Mesenchymal stem cell (in vitro differentiated cells and primary cell): ENCODE data around the gene TANC1. TPM values are rescaled to one million over a fixed set of nuclear protein-coding genes. Genes with fewer than 3 reads are reported as not detected.

Experiments used
- DNase-seq: peaks from one replicate; pipeline ENCODE4 v3.0.0-alpha.2; 2013
- H2AFZ ChIP-seq: one replicate; pipeline ENCODE4 v1.6.1; 2013; ENCODE audit warnings: low read depth, mild to moderate bottlenecking, control low read depth, inconsistent platforms, low read length, moderate library complexity
- H2AK5ac ChIP-seq: 2 replicates; pipeline ENCODE4 v1.6.1; 2013; ENCODE audit warnings: low read length, moderate library complexity, mild to moderate bottlenecking, inconsistent platforms; ENCODE audit not compliant: severe bottlenecking
- H2BK120ac ChIP-seq: one replicate; pipeline ENCODE4 v1.6.1; 2013; ENCODE audit warnings: low read depth, mild to moderate bottlenecking, inconsistent platforms, low read length, moderate library complexity
- H2BK12ac ChIP-seq, 2 experiments: one replicate each; pipeline ENCODE4 v1.6.1; 2013; ENCODE audit warnings: inconsistent platforms in 2 of 2, low read length in 2 of 2, mild to moderate bottlenecking in 2 of 2, moderate library complexity in 2 of 2, control low read depth in 1 of 2
- H2BK15ac ChIP-seq: one replicate; pipeline ENCODE4 v1.6.1; 2013; ENCODE audit warnings: mild to moderate bottlenecking, low read depth, inconsistent platforms; ENCODE audit not compliant: poor library complexity, severe bottlenecking
- H2BK5ac ChIP-seq: 2 replicates; pipeline ENCODE4 v1.6.1; 2013; ENCODE audit warnings: low read depth, mild to moderate bottlenecking, low read length, control low read depth, inconsistent platforms; ENCODE audit not compliant: poor library complexity, severe bottlenecking
- H3K14ac ChIP-seq, 2 experiments: one replicate each; pipeline ENCODE4 v1.6.1; 2013; ENCODE audit warnings: inconsistent platforms in 2 of 2, low read length in 2 of 2, control low read depth in 1 of 2, mild to moderate bottlenecking in 1 of 2, moderate library complexity in 1 of 2
- H3K18ac ChIP-seq, 2 experiments: one replicate each; pipeline ENCODE4 v1.6.1; 2013; ENCODE audit warnings: inconsistent platforms in 2 of 2, low read length in 2 of 2, control low read depth in 1 of 2, low read depth in 1 of 2, mild to moderate bottlenecking in 1 of 2
- H3K23ac ChIP-seq, 2 experiments: one replicate each; pipeline ENCODE4 v1.6.1; 2013; ENCODE audit warnings: inconsistent platforms in 2 of 2, low read length in 2 of 2, mild to moderate bottlenecking in 2 of 2, moderate library complexity in 2 of 2, control low read depth in 1 of 2
- H3K27ac ChIP-seq: 2 replicates; pipeline ENCODE4 v1.5.1; 2013; ENCODE audit warnings: mild to moderate bottlenecking, moderate library complexity, low read length, control low read depth, inconsistent platforms; ENCODE audit not compliant: poor library complexity, severe bottlenecking
- H3K27me3 ChIP-seq, 2 experiments: 2 replicates each; pipeline versions ENCODE4 v1.6.1 to v1.7.0; 2013; ENCODE audit warnings: low read length in 2 of 2, mild to moderate bottlenecking in 2 of 2, moderate library complexity in 2 of 2, control low read depth in 1 of 2, inconsistent platforms in 1 of 2; ENCODE audit not compliant: control insufficient read depth in 1 of 2, insufficient read depth in 1 of 2
- H3K36me3 ChIP-seq, 2 experiments: 2 replicates each; pipeline versions ENCODE4 v1.6.1 to v1.7.0; 2013; ENCODE audit warnings: low read length in 2 of 2, control low read depth in 1 of 2, inconsistent platforms in 1 of 2, low read depth in 1 of 2, mild to moderate bottlenecking in 1 of 2; ENCODE audit not compliant: insufficient read depth in 2 of 2, control insufficient read depth in 1 of 2
- H3K4ac ChIP-seq, 2 experiments: one replicate each; pipeline ENCODE4 v1.6.1; 2013; ENCODE audit warnings: inconsistent platforms in 2 of 2, low read length in 2 of 2, mild to moderate bottlenecking in 2 of 2, moderate library complexity in 2 of 2, control low read depth in 1 of 2, low read depth in 1 of 2
- H3K4me1 ChIP-seq: 2 replicates; pipeline ENCODE4 v1.6.1; 2013; ENCODE audit warnings: low read depth, low read length, control low read depth; ENCODE audit not compliant: control insufficient read depth, insufficient read depth
- H3K4me2 ChIP-seq: 2 replicates; pipeline ENCODE4 v1.6.1; 2013; ENCODE audit warnings: low read length, mild to moderate bottlenecking, inconsistent platforms; ENCODE audit not compliant: poor library complexity, severe bottlenecking
- H3K4me3 ChIP-seq, 2 experiments: 2 replicates each; pipeline versions ENCODE4 v1.5.1 to v1.7.0; 2013; ENCODE audit warnings: low read length in 2 of 2, mild to moderate bottlenecking in 2 of 2, control low read depth in 1 of 2, low read depth in 1 of 2; ENCODE audit not compliant: insufficient read depth in 1 of 2
- H3K79me1 ChIP-seq: replicated peaks from 2 replicates; pipeline ENCODE4 v1.6.1; 2013; ENCODE audit warnings: mild to moderate bottlenecking, control low read depth, low read length, inconsistent platforms; ENCODE audit not compliant: poor library complexity, severe bottlenecking
- H3K9ac ChIP-seq: 2 replicates; pipeline ENCODE4 v1.7.0; 2013; ENCODE audit warnings: mild to moderate bottlenecking, low read length, moderate library complexity
- H3K9me3 ChIP-seq: 2 replicates; pipeline ENCODE4 v1.7.0; 2013; ENCODE audit warnings: mild to moderate bottlenecking, low read length; ENCODE audit not compliant: control insufficient read depth
- H4K8ac ChIP-seq: one replicate; pipeline ENCODE4 v1.6.1; 2013; ENCODE audit warnings: inconsistent platforms, mild to moderate bottlenecking, low read length, moderate library complexity
- H4K91ac ChIP-seq: one replicate; pipeline ENCODE4 v1.6.1; 2013; ENCODE audit warnings: mild to moderate bottlenecking, low read length, inconsistent platforms
- WGBS: methylation state at CpG from one replicate; pipeline ENCODE4 v1.1.7; 2013; ENCODE audit warnings: mixed read lengths; 5-methylcytosine and 5-hydroxymethylcytosine counted together
- small RNA-seq: library from polyadenylated mRNA; stranded (forward); fragments of <200 nt; extraction: miRNeasy Mini kit (QIAGEN cat#:217004); gene quantifications from one replicate; pipeline ENCODE3, GENCODE V24; 2013; ENCODE audit warnings: low read depth

TANC1 gene

DNA sequence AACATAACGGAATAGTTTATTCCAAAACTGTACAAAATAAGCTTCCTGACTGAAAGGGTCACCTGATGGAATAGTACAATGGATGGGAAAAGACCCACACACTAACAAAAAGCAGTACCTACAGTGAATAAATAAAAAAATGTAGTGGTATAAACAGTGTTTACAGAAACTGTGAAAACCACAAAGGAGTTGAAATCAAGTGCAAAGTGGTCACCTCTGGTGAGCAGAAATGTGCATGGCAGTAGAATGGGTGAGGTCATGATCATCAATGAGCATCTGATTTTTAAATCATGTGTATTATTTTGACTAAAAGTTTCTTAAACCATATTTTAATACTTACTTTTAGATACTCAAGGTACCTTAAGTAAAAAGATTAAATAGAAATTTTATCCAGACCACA lies 306.7 kb downstream of the TANC1 start:
- H3K79me1 ChIP-seq, result peaks cover 8% of the 10 kb centered on the region
- H3K4ac ChIP-seq, result no peak overlapping the region
- no peak overlapping the region for H3K27ac ChIP-seq
- H4K8ac ChIP-seq, result no peak overlapping the region
- H3K9me3 ChIP-seq, result no peaks in the 10 kb centered on the region
- no peak overlapping the region for H3K14ac ChIP-seq
- H2AFZ ChIP-seq, result no peak overlapping the region
- no peaks in the 10 kb centered on the region for H3K27me3 ChIP-seq
- no peak overlapping the region for H3K4me2 ChIP-seq
- no peaks in the 10 kb centered on the region for H3K4me1 ChIP-seq
- no peak overlapping the region for H3K9ac ChIP-seq
- H3K36me3 ChIP-seq, result peaks cover 0 to 15% of the 10 kb centered on the region in 2 experiments
- no peak overlapping the region for H2BK12ac ChIP-seq
- no CpG with 5 or more reads among the region's 1 CpG for WGBS
- no peak for DNase-seq
- no peak overlapping the region for H4K91ac ChIP-seq
- H3K18ac ChIP-seq, result no peak overlapping the region
- H2BK120ac ChIP-seq, result no peak overlapping the region
- no peak overlapping the region for H3K4me3 ChIP-seq
- no peak overlapping the region for H2BK15ac ChIP-seq
- no peak overlapping the region for H2AK5ac ChIP-seq
- H2BK5ac ChIP-seq, result no peak overlapping the region
- no peak overlapping the region for H3K23ac ChIP-seq

DNA sequence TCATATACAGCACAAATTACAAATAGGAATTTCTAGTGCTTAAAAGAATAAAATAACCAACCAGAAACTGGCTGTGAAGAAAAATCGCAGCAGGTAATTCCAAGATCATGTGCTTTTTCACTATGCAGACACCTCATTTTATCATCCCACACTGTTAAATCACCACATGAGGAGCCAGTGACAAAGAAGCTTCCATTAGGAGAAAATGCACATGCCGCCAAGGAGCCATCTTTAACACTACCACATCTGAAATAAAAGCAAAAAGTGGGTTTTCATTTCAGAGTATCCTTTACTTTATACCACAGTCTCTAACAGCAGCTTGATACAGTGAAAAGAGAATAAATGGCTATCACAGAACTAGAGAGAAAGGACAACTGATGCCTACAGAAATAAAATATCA lies 311.3 kb downstream of the TANC1 start:
- no peak overlapping the region for H3K4me2 ChIP-seq
- no peak for DNase-seq
- peaks cover 2% of the 10 kb centered on the region for H3K4me1 ChIP-seq
- no peak overlapping the region for H2BK120ac ChIP-seq
- H3K27ac ChIP-seq, result no peak overlapping the region
- H3K18ac ChIP-seq, result no peak overlapping the region
- H3K9ac ChIP-seq, result no peak overlapping the region
- no peaks in the 10 kb centered on the region for H3K9me3 ChIP-seq
- H3K4ac ChIP-seq, result no peak overlapping the region
- WGBS, result 100% methylated on average over 2 of the region's 2 CpGs
- H4K8ac ChIP-seq, result no peak overlapping the region
- no peak overlapping the region for H2AFZ ChIP-seq
- peaks cover 0 to 4% of the 10 kb centered on the region in 2 experiments for H3K36me3 ChIP-seq
- H2BK5ac ChIP-seq, result no peak overlapping the region
- no peak overlapping the region for H3K14ac ChIP-seq
- H2AK5ac ChIP-seq, result no peak overlapping the region
- no peak overlapping the region for H4K91ac ChIP-seq
- H2BK12ac ChIP-seq, result no peak overlapping the region
- H3K27me3 ChIP-seq, result no peaks in the 10 kb centered on the region
- no peak overlapping the region for H3K23ac ChIP-seq
- peaks cover 17% of the 10 kb centered on the region for H3K79me1 ChIP-seq
- H2BK15ac ChIP-seq, result no peak overlapping the region
- no peak overlapping the region for H3K4me3 ChIP-seq

DNA sequence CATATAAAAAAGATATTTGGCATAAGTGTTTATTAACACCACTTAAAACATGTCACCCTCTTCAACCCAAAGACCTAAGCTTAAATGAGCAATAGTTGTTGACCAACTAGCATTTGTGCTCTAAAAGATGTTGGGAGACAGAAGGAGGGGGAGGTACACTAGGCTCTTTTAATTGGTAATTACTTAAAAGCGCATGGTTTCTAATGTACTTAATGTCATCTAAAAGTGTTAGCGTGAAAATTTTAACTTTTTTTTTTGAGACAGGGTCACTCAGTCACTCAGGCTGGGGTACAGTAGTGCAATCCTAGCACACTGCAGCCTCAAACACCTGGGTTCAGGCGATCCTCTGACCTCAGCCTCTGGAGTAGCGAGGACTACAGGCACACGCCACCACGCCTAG lies 312.6 kb downstream of the TANC1 start:
- H3K14ac ChIP-seq, result no peak overlapping the region
- no peak overlapping the region for H3K27ac ChIP-seq

More for the DNA sequence above, 312.6 kb downstream of the TANC1 start:
- Histone ChIP-seq H3K23ac (no peak overlapping the region), H4K8ac (no peak overlapping the region), H2AFZ (no peak overlapping the region), H2BK120ac (no peak overlapping the region), H3K36me3 (no peaks in the 10 kb centered on the region), H2BK15ac (no peak overlapping the region), H4K91ac (no peak overlapping the region), H2AK5ac (no peak overlapping the region), H3K4me2 (no peak overlapping the region), H3K4me3 (no peak overlapping the region), H3K79me1 (peaks cover 22% of the 10 kb centered on the region), H3K9ac (no peak overlapping the region), H3K18ac (no peak overlapping the region), H3K4me1 (peaks cover 4% of the 10 kb centered on the region), H2BK12ac (no peak overlapping the region), H3K27me3 (no peaks in the 10 kb centered on the region), H3K4ac (no peak overlapping the region), H2BK5ac (no peak overlapping the region), H3K9me3 (no peaks in the 10 kb centered on the region)
- WGBS, result 97% methylated on average over 3 of the region's 6 CpGs
- DNase-seq, result no peak

Small RNA genes lying within 50 kb of the gene (small RNA-seq; reads per million reads assigned to genes)
- gene MIR6888, result 2.0 reads per million
- not detected for gene RNU2-21P
- gene RNU6-580P, result not detected
